Stimulated activated CD8-positive, alpha-beta memory T cell treated with anti-CD3 and anti-CD28 coated beads, Interleukin-15, amount 100 ng/mL, for 4 hours (primary cell): ENCODE results near the gene RAB3IL1.

Source experiments
- DNase-seq, 2 donors: peaks; one replicate each; pipeline ENCODE4 v3.0.0-alpha.2; 2020; ENCODE audit warnings: low read depth in 2 of 2

Gene RAB3IL1

GRCh38 chr11:61904539-61905048, 12.8 kb downstream of the RAB3IL1 start:
- DNase-seq, result no peak

DNA sequence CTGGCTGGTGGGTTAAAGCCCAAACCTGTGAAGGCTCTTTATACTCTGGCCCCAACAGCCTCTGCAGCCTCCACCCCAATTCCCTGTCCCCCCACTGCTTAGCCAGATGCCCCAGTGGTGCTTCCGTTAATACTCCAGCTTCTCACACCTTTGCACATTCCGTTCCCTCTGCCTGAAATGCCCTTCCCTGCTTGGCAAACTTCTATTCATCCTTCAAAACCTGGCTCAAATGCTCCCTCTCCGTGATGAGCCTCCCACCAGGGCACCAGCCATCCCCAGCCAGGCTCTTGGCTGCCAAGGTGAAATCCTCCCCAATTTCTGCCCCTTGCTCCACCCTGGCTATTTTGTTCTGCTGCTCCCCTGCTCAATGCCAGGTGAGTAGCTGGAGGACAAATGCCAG, 13.5 kb downstream of the RAB3IL1 start:
- no peak for DNase-seq

GRCh38 chr11:61902313-61902712, 15.1 kb downstream of the RAB3IL1 start:
- DNase-seq, result no peak

- no peak for DNase-seq
Measured at GRCh38 chr11:61901397-61901796, 16.0 kb downstream of the RAB3IL1 start.

- DNase-seq, result no peak
Measured at GRCh38 chr11:61900251-61900650, 17.1 kb downstream of the RAB3IL1 start.

GRCh38 chr11:61899146-61899841, 18.1 kb downstream of the RAB3IL1 start:
- peak; percentile 72 to 75 for DNase-seq

DNA sequence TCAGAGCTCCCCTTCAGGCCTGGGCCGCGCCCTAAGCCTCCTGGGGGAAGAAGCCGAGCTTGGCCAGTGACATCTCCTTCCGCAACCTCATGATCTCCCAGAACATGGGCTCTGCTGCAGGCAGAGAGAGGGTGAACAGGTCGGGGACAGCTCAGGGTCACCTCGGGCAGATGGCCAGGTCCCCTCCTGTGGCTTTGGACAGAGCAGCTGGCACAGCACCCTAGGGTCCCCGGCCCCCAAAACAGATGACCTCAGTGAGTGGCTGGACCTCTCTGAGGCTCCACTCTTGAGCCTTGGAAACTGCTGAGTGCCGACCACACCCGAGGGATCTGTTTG, 19.2 kb downstream of the RAB3IL1 start:
- no peak for DNase-seq

DNA sequence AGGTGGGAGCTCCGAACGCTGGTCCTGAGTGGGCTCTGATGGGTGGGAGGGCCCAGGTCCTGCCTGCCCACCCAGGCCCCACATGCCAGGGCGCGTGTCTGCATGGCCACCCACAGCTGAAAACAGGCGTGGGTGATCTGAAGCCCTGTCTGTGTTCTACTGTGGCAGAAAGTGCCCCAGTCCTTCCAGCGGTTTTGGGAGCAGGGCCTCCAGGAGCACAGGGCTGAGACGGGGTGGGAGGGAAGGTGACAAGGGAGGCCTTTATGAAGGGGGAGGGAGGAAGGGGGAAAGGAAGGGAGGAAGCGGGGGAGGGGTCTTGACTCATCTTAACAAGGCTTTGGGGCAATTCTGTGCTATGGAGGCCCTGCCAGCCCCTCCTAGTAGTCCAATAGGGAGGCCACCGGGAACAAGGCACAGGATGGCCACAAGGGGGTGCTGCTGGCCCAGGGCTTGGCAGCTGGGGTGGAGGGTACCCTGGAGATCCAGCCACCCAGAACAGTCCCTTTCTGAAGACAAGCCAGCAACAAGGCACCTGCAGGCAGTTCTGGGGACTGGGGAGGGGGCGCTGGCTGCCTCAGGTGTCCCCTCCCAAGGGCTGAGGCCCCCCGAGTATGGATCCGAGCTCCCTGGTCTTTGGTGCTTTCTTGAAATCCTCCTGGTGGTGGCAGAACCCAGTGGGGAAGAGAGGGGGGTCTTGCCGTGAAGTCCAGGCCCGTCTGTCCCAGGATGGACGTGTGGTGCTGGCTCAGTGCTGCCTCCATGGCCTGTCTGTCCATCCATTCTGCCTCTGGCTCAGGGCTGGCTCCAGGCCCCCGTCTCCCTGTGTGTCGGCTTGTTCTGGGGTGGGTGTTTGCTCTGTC, 19.7 kb downstream of the RAB3IL1 start:
- peak; percentile 45 to 55 for DNase-seq

DNA sequence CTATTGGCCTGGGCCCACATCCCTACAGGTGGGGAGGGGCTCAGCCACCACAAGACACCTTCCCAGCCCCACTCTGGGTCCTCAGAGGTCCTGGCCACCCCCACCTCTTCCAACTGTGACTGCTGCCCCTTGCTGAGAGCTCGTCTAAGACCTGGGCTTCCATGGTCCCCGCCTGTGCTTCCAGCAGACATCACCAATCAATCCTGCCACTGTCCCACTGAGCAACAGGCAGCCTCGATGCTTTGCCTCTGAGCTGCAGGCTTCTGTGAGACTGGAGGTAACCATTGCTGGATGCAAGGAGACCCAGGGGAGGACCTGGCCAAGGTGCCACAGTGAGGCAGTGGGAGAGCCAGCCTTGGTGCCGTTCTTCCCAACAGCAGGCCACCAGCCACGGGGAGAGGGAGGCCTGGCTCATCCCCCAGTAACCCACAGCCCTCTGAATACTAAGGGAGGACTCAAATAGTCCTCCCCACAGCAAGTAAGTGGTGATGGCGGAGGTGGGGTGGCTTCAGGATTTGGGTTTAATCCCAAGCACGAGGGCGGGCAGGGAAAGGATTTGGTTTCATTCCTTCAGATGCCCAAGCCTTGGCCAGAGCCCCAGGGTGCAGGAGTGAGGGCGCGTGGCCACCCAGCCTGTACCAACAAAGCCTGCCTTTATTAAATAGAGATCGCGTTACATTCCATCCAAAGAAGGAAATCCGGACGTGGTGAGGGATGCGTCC, 20.5 kb downstream of the RAB3IL1 start:
- DNase-seq, result no peak

DNA sequence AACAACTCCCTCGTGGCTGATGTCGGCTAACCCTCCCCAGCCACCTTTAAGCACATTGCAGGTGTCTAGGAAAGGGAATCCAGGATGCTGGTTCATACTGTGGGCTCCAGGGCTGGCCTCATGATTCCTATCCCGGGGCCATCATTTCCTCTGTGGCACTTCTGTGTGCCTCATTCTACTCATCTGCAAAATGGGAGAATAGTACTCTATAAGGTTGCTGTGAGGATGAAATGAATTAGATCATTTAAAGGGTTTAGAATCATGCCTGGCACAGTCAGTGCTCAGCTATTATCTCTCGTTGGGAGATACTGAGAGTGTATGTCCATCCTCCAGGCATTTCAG, 21.7 kb downstream of the RAB3IL1 start:
- DNase-seq, result no peak

DNA sequence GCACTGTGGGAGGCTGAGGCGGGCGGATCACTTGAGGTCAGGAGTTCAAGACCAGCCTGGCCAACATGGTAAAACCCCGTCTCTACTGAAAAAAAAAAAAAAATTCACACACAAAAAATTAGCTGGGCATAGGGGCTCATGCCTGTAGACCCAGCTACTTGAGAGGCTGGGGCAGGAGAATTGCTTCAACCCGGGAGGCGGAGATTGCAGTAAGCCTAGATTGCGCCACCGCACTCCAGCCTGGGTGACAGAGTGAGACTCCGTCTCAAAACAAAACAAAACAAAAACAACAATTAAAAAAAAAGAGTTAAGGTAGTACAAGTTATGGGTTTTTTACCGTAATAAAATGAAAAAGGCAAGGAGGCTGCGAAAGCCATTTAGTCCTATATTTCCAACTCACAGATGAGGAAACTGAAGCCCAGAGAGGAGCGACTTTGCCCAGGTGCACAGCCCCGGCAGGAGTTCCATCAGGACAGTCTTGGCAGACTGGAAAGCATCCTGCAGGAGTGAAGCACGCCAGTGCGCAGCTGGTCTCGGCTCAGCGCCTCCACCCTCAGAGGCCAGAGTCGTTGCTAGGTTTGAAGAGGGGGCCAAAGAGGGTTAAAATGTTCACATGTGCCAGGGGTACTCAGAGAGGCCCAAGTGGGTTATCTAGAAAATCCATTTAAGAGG, 22.2 kb downstream of the RAB3IL1 start:
- no peak for DNase-seq

DNA sequence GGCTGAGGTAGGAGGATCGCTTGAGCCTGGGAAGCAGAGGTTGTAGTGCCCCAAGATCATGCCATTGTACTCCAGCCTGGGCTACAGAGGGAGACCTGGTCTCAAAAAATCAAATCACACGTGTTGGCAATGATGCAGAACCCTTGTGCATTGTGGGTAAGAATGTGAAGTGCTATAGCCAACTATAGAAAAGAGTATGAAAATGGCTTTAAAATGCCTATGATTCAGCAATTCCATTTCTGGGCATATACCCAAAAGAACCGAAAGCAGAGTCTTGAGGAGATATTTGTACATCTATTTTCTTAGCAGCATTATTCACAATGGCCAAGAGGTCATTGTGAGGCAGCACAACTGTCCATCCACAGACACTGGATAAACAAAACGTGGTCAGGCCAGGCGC, 23.4 kb downstream of the RAB3IL1 start:
- DNase-seq, result no peak

GRCh38 chr11:61892085-61892370, 25.3 kb downstream of the RAB3IL1 start:
- DNase-seq, result no peak

- DNase-seq, result peak in 1 of 2 donors; percentile 24
Measured at GRCh38 chr11:61891331-61892084, 25.9 kb downstream of the RAB3IL1 start, which contains the start of gene FADS3. Gene FADS3, minus strand, starts transcription at chr11:61891545. Its CDS starts 164 bp downstream, at chr11:61891381.

GRCh38 chr11:61890529-61891330, 26.6 kb downstream of the RAB3IL1 start:
- no peak for DNase-seq

DNA sequence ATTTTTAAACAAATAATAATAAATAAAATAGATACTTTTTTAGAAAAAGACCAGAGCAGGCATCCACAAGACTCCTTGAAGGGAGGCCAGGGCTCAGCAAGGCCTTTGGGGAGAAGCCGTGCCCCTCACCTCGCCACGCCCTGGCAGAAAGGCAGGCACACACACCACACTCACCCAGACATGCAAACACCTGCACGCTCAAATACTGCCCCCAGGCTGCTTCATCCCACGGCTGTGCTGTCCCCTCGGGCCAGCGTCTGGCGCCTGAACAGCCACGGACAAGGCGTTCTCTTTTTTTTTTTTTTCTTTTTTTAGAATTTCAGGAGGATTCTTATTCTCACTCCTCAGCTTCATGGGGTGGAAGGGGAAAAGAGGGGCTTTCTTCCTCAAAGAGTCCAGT, 27.5 kb downstream of the RAB3IL1 start:
- DNase-seq, result no peak

- DNase-seq, result no peak
Measured at GRCh38 chr11:61888590-61888989, 28.8 kb downstream of the RAB3IL1 start.

- DNase-seq, result no peak
Measured at GRCh38 chr11:61887839-61888494, 29.4 kb downstream of the RAB3IL1 start.

GRCh38 chr11:61886643-61887042, 30.7 kb downstream of the RAB3IL1 start:
- no peak for DNase-seq
